GM19438 (cell line): ENCODE results near the gene LPP.
A peak's percentile ranks its signal among the peaks of the same experiment; 100 is the strongest.

ENCODE experiments used
- ATAC-seq: cut with Tn5 transposase; IDR thresholded peaks from one replicate; pipeline ENCODE4 v1.9.1; 2021; ENCODE audit warnings: low read depth; ENCODE audit not compliant: unreplicated experiment

The LPP gene

GRCh38 chr3:188292827-188293226 lies 138.9 kb downstream of the LPP start:
- no peak for ATAC-seq

GRCh38 chr3:188294113-188294512 lies 140.2 kb downstream of the LPP start:
- ATAC-seq, result no peak

- no peak for ATAC-seq
Observed at GRCh38 chr3:188294823-188295487, 141.0 kb downstream of the LPP start.

- ATAC-seq, result no peak
Observed at GRCh38 chr3:188295876-188296275, 141.9 kb downstream of the LPP start.

GRCh38 chr3:188296761-188297612 lies 143.0 kb downstream of the LPP start:
- ATAC-seq, result no peak

- ATAC-seq, result no peak
Observed at GRCh38 chr3:188298585-188298984, 144.6 kb downstream of the LPP start.

GRCh38 chr3:188299068-188299467 lies 145.1 kb downstream of the LPP start:
- ATAC-seq, result no peak

- no peak for ATAC-seq
Observed at GRCh38 chr3:188299708-188300107, 145.8 kb downstream of the LPP start.

GRCh38 chr3:188301147-188301546 lies 147.2 kb downstream of the LPP start:
- ATAC-seq, result no peak

- ATAC-seq, result no peak
Observed at GRCh38 chr3:188303286-188303799, 149.4 kb downstream of the LPP start.

GRCh38 chr3:188303823-188304222 lies 149.9 kb downstream of the LPP start:
- no peak for ATAC-seq

- ATAC-seq, result no peak
Observed at GRCh38 chr3:188304501-188304900, 150.5 kb downstream of the LPP start.

- no peak for ATAC-seq
Observed at GRCh38 chr3:188305220-188305619, 151.3 kb downstream of the LPP start.

- no peak for ATAC-seq
Observed at GRCh38 chr3:188306435-188307005, 152.6 kb downstream of the LPP start.

- ATAC-seq, result peak; percentile 99
Observed at GRCh38 chr3:188309437-188310269, 155.7 kb downstream of the LPP start.

GRCh38 chr3:188310270-188310710 lies 156.3 kb downstream of the LPP start:
- no peak for ATAC-seq

- no peak for ATAC-seq
Observed at GRCh38 chr3:188315553-188315952, 161.6 kb downstream of the LPP start.

- no peak for ATAC-seq
Observed at GRCh38 chr3:188316021-188316722, 162.2 kb downstream of the LPP start.

- ATAC-seq, result no peak
Observed at GRCh38 chr3:188316723-188317070, 162.7 kb downstream of the LPP start.

- no peak for ATAC-seq
Observed at GRCh38 chr3:188319569-188319968, 165.6 kb downstream of the LPP start.
